Panc1 (cell line): ENCODE measurements around the gene SFI1. TPM values are rescaled to one million over a fixed set of nuclear protein-coding genes. Genes with fewer than 3 reads are reported as not detected.

Source experiments
- ATAC-seq: fragments of 200-7000 bp; cut with Tn5 transposase; 2 replicates; pipeline ENCODE4 v1.9.1; 2020; ENCODE audit warnings: mild to moderate bottlenecking, moderate library complexity
- BruUV-seq: library from RNA; stranded (reverse); fragments of 400-500 nt; replicated peaks from 2 replicates; lab custom pipeline; 2021; lab: Mats Ljungman, UMichigan
- CTCF ChIA-PET: fragments of 300-600 bp; sonication (Branson Sonifier 250); formaldehyde crosslinking; loops from one replicate; lab custom pipeline; 2022; ENCODE audit warnings: antibody characterized with exemption; lab: Charles Lee
- POLR2A ChIA-PET: fragments of 300-600 bp; sonication (Branson Sonifier 250); formaldehyde crosslinking; loops from one replicate; lab custom pipeline; 2022; ENCODE audit warnings: antibody characterized with exemption; lab: Charles Lee
- DNase-seq: peaks from one replicate; pipeline ENCODE4 v3.0.0-alpha.2; 2010; ENCODE audit warnings: low read depth, low spot score
- H3K27ac ChIP-seq: 2 replicates; pipeline ENCODE4 v1.5.1; 2011; ENCODE audit warnings: mild to moderate bottlenecking, low read length, inconsistent platforms
- H3K27me3 ChIP-seq: fragments of 200-500 bp; sonication (Bioruptor generic); 2 replicates; pipeline ENCODE4 v1.6.0; 2014; ENCODE audit warnings: low read length, inconsistent platforms; ENCODE audit not compliant: control insufficient read depth, insufficient read depth
- H3K36me3 ChIP-seq: fragments of 200-500 bp; sonication (Bioruptor generic); 2 replicates; pipeline ENCODE4 v1.5.1; 2014; ENCODE audit warnings: inconsistent platforms, mild to moderate bottlenecking, low read length, moderate library complexity; ENCODE audit not compliant: control insufficient read depth, insufficient read depth
- H3K4me1 ChIP-seq: 2 replicates; pipeline ENCODE4 v1.5.1; 2011; ENCODE audit warnings: inconsistent platforms, mild to moderate bottlenecking, low read length, moderate library complexity; ENCODE audit not compliant: control insufficient read depth, insufficient read depth
- H3K4me3 ChIP-seq, 2 experiments: 2 replicates each; pipeline ENCODE4 v1.5.1; 2011 to 2012; ENCODE audit warnings: low read depth in 2 of 2, low read length in 2 of 2, mild to moderate bottlenecking in 2 of 2, inconsistent platforms in 1 of 2, moderate library complexity in 1 of 2
- H3K9me3 ChIP-seq: fragments of 200-500 bp; sonication (Bioruptor generic); 2 replicates; pipeline ENCODE4 v1.5.1; 2014; ENCODE audit warnings: low read depth, mild to moderate bottlenecking, inconsistent platforms, low read length, moderate library complexity; ENCODE audit not compliant: control insufficient read depth, insufficient read depth
- POLR2AphosphoS5 ChIP-seq: IDR thresholded peaks from 2 replicates; pipeline ENCODE4 v1.6.1; 2012; ENCODE audit warnings: mild to moderate bottlenecking, low read depth, low read length, moderate library complexity
- SIN3A ChIP-seq: IDR thresholded peaks from 2 replicates; pipeline ENCODE4 v1.6.1; 2012; ENCODE audit warnings: low read depth, mild to moderate bottlenecking, low read length, moderate library complexity, borderline replicate concordance; ENCODE audit not compliant: insufficient read depth
- TCF7L2 ChIP-seq: IDR thresholded peaks from 2 replicates; pipeline ENCODE4 v1.6.1; 2011; ENCODE audit warnings: mild to moderate bottlenecking, low read depth, low read length, inconsistent platforms
- in situ Hi-C: cut with HindIII; loops from 2 replicates; pipeline ENCODE4 v1.10.0; 2016; ENCODE audit warnings: low sequenced_read_pairs, low pct_unique_long_range_greater_than_20kb
- intact Hi-C: fragments of 100-400 bp; cut with micrococcal nuclease; formaldehyde crosslinking; loops from one replicate; pipeline ENCODE4 v1.10.0; 2022; ENCODE audit not compliant: unreplicated experiment
- total RNA-seq: library from RNA; stranded (reverse); gene quantifications from one replicate; pipeline ENCODE4 v1.2.1, GENCODE V29; 2021; ENCODE audit not compliant: unreplicated experiment
- TF ChIP-seq, protein P1 (sequence below): fragments of 450-650 bp; IDR thresholded peaks from 2 replicates; pipeline ENCODE4 v1.5.1; 2017; ENCODE audit warnings: mild to moderate bottlenecking
- TF ChIP-seq, protein P2 (sequence below), 2 experiments: IDR thresholded peaks; 2 replicates each; pipeline ENCODE4 v1.6.1; 2011 to 2012; ENCODE audit warnings: low read depth in 2 of 2, control low read depth in 1 of 2, low read length in 1 of 2, mild to moderate bottlenecking in 1 of 2, moderate library complexity in 1 of 2; ENCODE audit not compliant: insufficient read depth in 1 of 2

SFI1 gene
- total RNA-seq, 1 experiment from 2014 or later = 29.9 TPM

DNA sequence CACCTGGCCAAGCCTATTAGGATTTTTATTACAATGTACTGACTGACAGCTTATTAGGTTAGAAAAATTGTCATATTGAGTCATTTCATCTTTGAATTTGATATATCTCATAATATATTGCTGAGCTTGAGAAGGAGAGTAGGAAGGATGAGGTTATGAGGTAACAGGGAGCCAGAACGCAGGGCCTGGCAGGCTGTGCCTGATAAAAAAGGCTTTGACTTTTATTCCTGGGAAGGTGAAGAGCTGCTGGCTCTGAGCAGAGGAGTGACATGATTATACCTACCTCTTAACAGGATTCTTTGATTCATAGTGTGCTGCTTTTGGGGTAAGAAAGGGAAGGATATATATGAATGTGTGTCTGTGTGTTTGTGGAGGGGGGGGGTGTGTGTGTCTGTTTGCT is 70.9 kb downstream of the SFI1 start:
- TF ChIP-seq, protein P1, sequence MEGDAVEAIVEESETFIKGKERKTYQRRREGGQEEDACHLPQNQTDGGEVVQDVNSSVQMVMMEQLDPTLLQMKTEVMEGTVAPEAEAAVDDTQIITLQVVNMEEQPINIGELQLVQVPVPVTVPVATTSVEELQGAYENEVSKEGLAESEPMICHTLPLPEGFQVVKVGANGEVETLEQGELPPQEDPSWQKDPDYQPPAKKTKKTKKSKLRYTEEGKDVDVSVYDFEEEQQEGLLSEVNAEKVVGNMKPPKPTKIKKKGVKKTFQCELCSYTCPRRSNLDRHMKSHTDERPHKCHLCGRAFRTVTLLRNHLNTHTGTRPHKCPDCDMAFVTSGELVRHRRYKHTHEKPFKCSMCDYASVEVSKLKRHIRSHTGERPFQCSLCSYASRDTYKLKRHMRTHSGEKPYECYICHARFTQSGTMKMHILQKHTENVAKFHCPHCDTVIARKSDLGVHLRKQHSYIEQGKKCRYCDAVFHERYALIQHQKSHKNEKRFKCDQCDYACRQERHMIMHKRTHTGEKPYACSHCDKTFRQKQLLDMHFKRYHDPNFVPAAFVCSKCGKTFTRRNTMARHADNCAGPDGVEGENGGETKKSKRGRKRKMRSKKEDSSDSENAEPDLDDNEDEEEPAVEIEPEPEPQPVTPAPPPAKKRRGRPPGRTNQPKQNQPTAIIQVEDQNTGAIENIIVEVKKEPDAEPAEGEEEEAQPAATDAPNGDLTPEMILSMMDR = no peak
- TF ChIP-seq POLR2AphosphoS5 (no peak), TCF7L2 (no peak), SIN3A (no peak)
- TF ChIP-seq, protein P2, sequence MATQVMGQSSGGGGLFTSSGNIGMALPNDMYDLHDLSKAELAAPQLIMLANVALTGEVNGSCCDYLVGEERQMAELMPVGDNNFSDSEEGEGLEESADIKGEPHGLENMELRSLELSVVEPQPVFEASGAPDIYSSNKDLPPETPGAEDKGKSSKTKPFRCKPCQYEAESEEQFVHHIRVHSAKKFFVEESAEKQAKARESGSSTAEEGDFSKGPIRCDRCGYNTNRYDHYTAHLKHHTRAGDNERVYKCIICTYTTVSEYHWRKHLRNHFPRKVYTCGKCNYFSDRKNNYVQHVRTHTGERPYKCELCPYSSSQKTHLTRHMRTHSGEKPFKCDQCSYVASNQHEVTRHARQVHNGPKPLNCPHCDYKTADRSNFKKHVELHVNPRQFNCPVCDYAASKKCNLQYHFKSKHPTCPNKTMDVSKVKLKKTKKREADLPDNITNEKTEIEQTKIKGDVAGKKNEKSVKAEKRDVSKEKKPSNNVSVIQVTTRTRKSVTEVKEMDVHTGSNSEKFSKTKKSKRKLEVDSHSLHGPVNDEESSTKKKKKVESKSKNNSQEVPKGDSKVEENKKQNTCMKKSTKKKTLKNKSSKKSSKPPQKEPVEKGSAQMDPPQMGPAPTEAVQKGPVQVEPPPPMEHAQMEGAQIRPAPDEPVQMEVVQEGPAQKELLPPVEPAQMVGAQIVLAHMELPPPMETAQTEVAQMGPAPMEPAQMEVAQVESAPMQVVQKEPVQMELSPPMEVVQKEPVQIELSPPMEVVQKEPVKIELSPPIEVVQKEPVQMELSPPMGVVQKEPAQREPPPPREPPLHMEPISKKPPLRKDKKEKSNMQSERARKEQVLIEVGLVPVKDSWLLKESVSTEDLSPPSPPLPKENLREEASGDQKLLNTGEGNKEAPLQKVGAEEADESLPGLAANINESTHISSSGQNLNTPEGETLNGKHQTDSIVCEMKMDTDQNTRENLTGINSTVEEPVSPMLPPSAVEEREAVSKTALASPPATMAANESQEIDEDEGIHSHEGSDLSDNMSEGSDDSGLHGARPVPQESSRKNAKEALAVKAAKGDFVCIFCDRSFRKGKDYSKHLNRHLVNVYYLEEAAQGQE (IDR thresholded peaks at IDR 0.05; ENCODE audit: insufficient read depth in 1 of 2, low read depth in 2 of 2, low read length in 1 of 2) = no peak
- POLR2A ChIA-PET = no interaction called here
- no peak for ATAC-seq
- Histone ChIP-seq H3K36me3 (no peaks in the 10 kb centered on the region), H3K4me1 (no peaks in the 10 kb centered on the region), H3K27ac (no peak overlapping the region), H3K9me3 (no peaks in the 10 kb centered on the region), H3K27me3 (no peaks in the 10 kb centered on the region), H3K4me3 (no peak overlapping the region)
- intact Hi-C loops (loop anchor here (10.0 kb wide), 1 partner anchor 68 kb away; no protein-coding TSS in a partner anchor), in situ Hi-C loops (no loop called here)
- no TSS peak for BruUV-seq
- no peak for DNase-seq
- CTCF ChIA-PET = no interaction called here

DNA sequence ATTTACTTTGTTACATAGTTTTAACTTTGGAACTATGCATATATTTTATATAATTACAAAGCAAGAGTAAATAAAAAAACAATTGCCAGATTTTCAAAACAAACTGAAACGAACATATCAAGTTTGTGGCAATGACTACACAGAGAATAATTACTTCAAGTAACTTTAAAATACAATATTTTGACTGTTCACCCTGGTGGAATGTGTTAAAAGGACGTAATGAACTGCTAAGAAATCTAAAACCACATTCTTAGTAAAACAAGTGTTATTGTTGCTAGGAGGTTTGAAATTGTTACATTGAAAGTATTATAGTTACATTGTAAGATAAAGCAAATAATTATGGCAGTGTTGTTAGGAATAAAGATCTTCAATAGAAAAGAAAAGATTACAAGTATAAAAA is 71.4 kb downstream of the SFI1 start:
- H3K36me3 ChIP-seq = no peaks in the 10 kb centered on the region
- TSS peak; percentile 64 for BruUV-seq
- H3K27me3 ChIP-seq = no peaks in the 10 kb centered on the region
- in situ Hi-C loops (no loop called here), intact Hi-C loops (loop anchor here (10.0 kb wide), 1 partner anchor 67 kb away; no protein-coding TSS in a partner anchor)
- no peaks in the 10 kb centered on the region for H3K9me3 ChIP-seq
- no peak overlapping the region for H3K27ac ChIP-seq
- POLR2A ChIA-PET = no interaction called here
- no peaks in the 10 kb centered on the region for H3K4me1 ChIP-seq
- CTCF ChIA-PET = no interaction called here
- DNase-seq = no peak
- no peak overlapping the region for H3K4me3 ChIP-seq
- no peak for ATAC-seq
- TF ChIP-seq, protein P2 (IDR thresholded peaks at IDR 0.05; ENCODE audit: insufficient read depth in 1 of 2, low read depth in 2 of 2, low read length in 1 of 2) = no peak
- no peak for TF ChIP-seq TCF7L2
- no peak for TF ChIP-seq POLR2AphosphoS5
- TF ChIP-seq, protein P1 = no peak
- TF ChIP-seq SIN3A = no peak
